CD4-positive, alpha-beta T cell treated with Interferon gamma for 1 hour (primary cell): ENCODE measurements around the gene ELFN2.

Source experiments
- DNase-seq: peaks from one replicate; pipeline ENCODE4 v3.0.0-alpha.2; 2020

Gene ELFN2

GRCh38 chr22:37425800-37426705 is 1.2 kb downstream of the ELFN2 start:
- DNase-seq: peak; percentile 11

GRCh38 chr22:37425369-37425768 is 1.9 kb downstream of the ELFN2 start:
- no peak for DNase-seq

- DNase-seq: no peak
Measured at GRCh38 chr22:37423283-37423682, 4.0 kb downstream of the ELFN2 start.

GRCh38 chr22:37421468-37421877 is 5.8 kb downstream of the ELFN2 start:
- no peak for DNase-seq

GRCh38 chr22:37420686-37421467 is 6.4 kb downstream of the ELFN2 start:
- DNase-seq: no peak

GRCh38 chr22:37419969-37420685 is 7.2 kb downstream of the ELFN2 start:
- DNase-seq: no peak

GRCh38 chr22:37419370-37419968 is 7.8 kb downstream of the ELFN2 start:
- no peak for DNase-seq

GRCh38 chr22:37418627-37419369 is 8.5 kb downstream of the ELFN2 start:
- DNase-seq: no peak

GRCh38 chr22:37417677-37418348 is 9.5 kb downstream of the ELFN2 start:
- DNase-seq: no peak

- no peak for DNase-seq
Measured at GRCh38 chr22:37417264-37417663, 10.0 kb downstream of the ELFN2 start.

- DNase-seq: peak; percentile 26
Measured at GRCh38 chr22:37416827-37417226, 10.5 kb downstream of the ELFN2 start.

- no peak for DNase-seq
Measured at GRCh38 chr22:37416389-37416788, 10.9 kb downstream of the ELFN2 start.

- no peak for DNase-seq
Measured at GRCh38 chr22:37415210-37415609, 12.1 kb downstream of the ELFN2 start.

- DNase-seq: no peak
Measured at GRCh38 chr22:37414288-37414687, 13.0 kb downstream of the ELFN2 start.

- no peak for DNase-seq
Measured at GRCh38 chr22:37413546-37413945, 13.7 kb downstream of the ELFN2 start.

- no peak for DNase-seq
Measured at GRCh38 chr22:37412495-37413250, 14.6 kb downstream of the ELFN2 start.

- DNase-seq: no peak
Measured at GRCh38 chr22:37411655-37412054, 15.6 kb downstream of the ELFN2 start.

GRCh38 chr22:37410174-37411055 is 16.9 kb downstream of the ELFN2 start:
- peak; percentile 23 for DNase-seq

GRCh38 chr22:37409459-37410050 is 17.7 kb downstream of the ELFN2 start:
- DNase-seq: no peak
